GM13976 (cell line): ENCODE data around the gene THAP7.
"Not testable (repeated sequence)": the region's sequence is repeated elsewhere in the genome, so short reads cannot be mapped to it uniquely, and the experiment has no call there.

Experiments used
- DNase-seq: peaks from one replicate; pipeline ENCODE4 v3.0.0; 2012; ENCODE audit warnings: low spot score
- CTCF ChIP-seq: IDR thresholded peaks from 2 replicates; pipeline ENCODE4 v1.5.1; 2012; ENCODE audit warnings: borderline replicate concordance, mild to moderate bottlenecking; ENCODE audit not compliant: insufficient read depth; ENCODE audit errors: extremely low read depth, missing control alignments, control extremely low read depth
- in situ Hi-C: fragments of 300-500 bp; cut with MboI; formaldehyde crosslinking; loops from one replicate; pipeline ENCODE4 v1.12.0; 2022; ENCODE audit warnings: low sequenced_read_pairs, mixed read lengths, inconsistent platforms; ENCODE audit not compliant: unreplicated experiment

Gene THAP7

GRCh38 chr22:20976291-20976877 lies 25.5 kb downstream of the THAP7 start:
- in situ Hi-C loops: no loop called here
- no peak for TF ChIP-seq CTCF
- DNase-seq: no peak

- TF ChIP-seq CTCF: no peak
- DNase-seq: no peak
- in situ Hi-C loops: no loop called here
These were observed 26.2 kb downstream of the THAP7 start for GRCh38 chr22:20975541-20976290.

GRCh38 chr22:20974336-20974955 lies 27.5 kb downstream of the THAP7 start:
- in situ Hi-C loops: no loop called here
- no peak for TF ChIP-seq CTCF
- no peak for DNase-seq

GRCh38 chr22:20973634-20974286 lies 28.2 kb downstream of the THAP7 start:
- in situ Hi-C loops: no loop called here
- DNase-seq: no peak
- no peak for TF ChIP-seq CTCF

- in situ Hi-C loops: no loop called here
- no peak for TF ChIP-seq CTCF
- no peak for DNase-seq
These were observed 28.9 kb downstream of the THAP7 start for GRCh38 chr22:20972933-20973577.

GRCh38 chr22:20972014-20972694 lies 29.8 kb downstream of the THAP7 start:
- DNase-seq, in situ Hi-C loops: not testable (repeated sequence)
